Measurements from ENCODE around the gene TRIM24.
"Not testable (repeated sequence)": the region's sequence is repeated elsewhere in the genome, so short reads cannot be mapped to it uniquely, and the experiment has no call there.

Gene TRIM24

DNA sequence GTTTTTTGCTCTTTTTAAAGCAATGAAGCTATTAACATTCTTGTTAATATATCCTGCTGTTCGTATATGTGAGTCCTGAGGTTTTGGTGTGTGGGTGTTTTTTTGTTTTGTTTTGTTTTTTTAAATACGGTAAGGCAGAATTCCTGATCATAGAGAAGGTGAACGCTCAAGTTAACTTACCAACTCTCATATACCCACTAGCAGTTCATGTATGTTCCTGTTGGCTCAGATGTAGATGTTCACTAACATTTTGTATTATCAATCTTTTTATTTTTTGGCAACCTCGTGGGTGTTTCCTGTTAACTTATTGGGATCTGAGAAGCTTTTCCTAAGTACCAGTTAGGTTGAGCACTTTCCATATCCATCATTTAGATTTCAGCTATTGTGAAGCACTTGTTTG, 20.5 kb downstream of the TRIM24 start:
- TF ChIP-seq ZFX (IDR thresholded peaks at IDR 0.05), result no peak
- TF ChIP-seq, protein P1, sequence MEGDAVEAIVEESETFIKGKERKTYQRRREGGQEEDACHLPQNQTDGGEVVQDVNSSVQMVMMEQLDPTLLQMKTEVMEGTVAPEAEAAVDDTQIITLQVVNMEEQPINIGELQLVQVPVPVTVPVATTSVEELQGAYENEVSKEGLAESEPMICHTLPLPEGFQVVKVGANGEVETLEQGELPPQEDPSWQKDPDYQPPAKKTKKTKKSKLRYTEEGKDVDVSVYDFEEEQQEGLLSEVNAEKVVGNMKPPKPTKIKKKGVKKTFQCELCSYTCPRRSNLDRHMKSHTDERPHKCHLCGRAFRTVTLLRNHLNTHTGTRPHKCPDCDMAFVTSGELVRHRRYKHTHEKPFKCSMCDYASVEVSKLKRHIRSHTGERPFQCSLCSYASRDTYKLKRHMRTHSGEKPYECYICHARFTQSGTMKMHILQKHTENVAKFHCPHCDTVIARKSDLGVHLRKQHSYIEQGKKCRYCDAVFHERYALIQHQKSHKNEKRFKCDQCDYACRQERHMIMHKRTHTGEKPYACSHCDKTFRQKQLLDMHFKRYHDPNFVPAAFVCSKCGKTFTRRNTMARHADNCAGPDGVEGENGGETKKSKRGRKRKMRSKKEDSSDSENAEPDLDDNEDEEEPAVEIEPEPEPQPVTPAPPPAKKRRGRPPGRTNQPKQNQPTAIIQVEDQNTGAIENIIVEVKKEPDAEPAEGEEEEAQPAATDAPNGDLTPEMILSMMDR (conservative IDR thresholded peaks at IDR 0.05), result no peak
- no peak overlapping the region for H3K27ac ChIP-seq

DNA sequence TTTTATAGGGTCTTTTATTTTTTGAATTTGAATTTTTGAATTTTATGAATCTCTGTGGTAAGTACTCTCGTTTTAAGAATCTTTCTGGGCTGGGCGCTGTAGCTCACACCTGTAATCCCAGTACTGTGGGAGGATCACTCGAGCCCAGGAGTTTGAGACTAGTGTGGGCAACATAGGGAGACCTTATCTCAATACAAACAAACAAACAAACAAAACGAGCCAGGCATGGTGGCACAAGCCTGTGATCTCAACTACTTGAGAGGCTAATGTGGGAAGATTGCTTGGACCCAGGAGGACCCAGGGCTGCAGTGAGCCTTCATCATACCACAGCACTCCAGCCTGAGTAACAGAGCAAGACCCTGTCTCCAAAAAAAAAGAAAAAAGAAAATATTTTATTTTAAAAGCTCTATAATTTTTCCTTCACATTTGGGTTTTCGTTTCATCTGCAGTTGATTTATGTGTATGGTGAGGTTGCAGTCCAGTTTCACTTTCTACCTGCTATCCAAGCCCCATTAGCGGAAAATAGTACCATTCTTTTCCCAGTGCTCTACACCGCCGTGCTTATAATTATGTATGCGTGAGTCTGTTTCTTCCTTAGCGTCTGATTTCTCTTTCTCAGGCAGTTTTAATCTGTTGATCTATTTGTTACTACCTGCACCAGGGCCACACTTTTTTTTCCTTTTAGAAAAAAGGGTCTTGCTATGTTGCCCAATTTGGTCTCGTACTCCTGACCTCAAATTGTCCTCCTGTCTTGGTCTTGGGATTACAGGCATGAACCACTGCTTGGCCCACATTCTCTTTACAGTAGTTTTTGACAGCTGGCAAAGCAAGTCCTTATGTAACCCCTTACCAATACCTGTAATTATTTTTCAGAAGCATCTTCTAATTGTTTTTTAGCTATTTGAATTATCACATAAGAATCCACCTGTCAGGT, 21.7 kb downstream of the TRIM24 start:
- H3K27ac ChIP-seq, result no peak overlapping the region
- TF ChIP-seq ZFX (IDR thresholded peaks at IDR 0.05), result no peak
- TF ChIP-seq, protein P1 (conservative IDR thresholded peaks at IDR 0.05), result no peak

DNA sequence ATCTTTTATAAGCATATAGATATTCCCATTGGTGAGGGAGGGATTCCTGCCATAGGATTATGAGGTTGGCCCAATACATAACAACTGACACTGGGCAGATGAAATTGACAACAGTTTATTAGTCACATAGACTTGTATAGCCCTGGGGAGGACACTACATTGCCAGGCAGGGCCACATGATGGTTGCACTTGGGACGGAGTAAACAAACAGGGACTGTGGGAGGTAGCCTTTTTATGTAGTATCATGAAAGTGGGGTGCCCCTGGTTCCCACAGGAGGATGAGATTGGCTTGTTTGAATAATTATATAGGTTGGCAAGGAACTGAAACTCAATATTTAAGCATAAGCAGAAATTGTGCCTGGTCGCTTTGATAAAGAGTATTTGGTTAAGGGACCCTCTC, 23.5 kb downstream of the TRIM24 start:
- no peak for TF ChIP-seq ZFX (IDR thresholded peaks at IDR 0.05)
- TF ChIP-seq, protein P1 (conservative IDR thresholded peaks at IDR 0.05), result no peak
- H3K27ac ChIP-seq, result peak overlapping the region; percentile 50

DNA sequence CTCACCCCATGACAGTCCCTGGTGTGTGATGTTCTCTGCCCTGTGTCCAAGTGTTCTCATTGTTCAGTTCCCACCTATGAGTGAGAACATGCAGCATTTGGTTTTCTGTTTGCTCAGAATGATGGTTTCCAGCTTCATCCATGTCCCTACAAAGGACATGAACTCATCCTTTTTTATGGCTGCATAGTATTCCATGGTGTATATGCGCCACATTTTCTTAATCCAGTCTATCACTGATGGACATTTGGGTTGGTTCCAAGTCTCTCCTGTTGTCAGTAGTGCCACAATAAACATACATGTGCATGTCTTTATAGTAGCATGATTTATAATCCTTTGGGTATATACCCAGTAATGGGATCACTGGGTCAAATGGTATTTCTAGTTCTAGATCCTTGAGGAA, 25.4 kb downstream of the TRIM24 start:
- H3K27ac ChIP-seq, result not testable (repeated sequence)

DNA sequence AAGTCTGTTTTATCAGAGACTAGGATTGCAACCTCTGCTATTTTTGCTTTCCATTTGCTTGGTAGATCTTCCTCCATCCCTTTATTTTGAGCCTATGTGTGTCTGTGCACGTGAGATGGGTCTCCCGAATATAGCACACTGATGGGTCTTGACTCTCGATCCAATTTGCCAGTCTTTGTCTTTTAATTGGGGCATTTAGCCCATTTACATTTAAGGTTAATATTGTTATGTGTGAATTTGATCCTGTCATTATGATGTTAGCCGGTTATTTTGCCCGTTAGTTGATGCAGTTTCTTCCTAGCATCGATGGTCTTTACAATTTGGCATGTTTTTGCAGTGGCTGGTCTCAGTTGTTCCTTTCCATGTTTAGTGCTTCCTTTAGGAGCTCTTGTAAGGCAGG, 29.1 kb downstream of the TRIM24 start:
- H3K27ac ChIP-seq, result not testable (repeated sequence)

DNA sequence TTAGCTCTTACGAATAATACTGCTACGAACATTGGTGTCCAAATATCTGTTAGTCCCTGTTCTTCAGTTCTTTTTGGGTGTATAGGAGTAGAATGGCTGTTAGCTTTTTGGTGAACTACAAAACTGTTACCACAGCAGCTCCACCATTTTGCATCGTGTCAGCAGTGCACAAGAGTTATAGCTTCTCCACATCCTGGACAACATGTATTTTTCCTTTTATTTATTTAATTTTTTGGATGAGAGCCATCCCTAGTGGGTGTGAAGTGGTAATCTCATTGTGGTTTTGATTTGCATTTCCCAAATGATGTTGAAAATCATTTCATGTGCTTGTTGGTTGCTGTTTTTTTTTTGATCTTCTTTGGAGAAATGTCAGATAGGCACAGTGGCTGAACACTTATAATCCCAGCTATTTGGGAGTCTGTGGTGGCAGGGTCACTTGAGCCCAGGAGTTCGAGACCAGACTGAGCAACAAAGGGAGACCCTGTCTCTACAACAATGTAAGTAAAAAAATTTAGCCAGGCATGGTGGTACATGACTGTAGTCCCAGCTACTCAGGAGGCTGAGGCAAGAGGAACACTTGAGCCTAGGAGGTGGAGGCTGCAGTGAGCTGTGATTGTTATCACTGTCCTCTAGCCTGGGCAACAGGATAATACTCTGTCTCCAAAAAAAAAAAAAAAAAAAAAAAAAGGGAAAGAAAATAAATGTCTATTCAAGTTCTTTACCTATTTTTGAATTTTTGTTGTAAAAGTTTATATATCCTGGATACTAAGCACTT, 31.7 kb downstream of the TRIM24 start:
- no peak overlapping the region for H3K27ac ChIP-seq
- TF ChIP-seq, protein P1 (conservative IDR thresholded peaks at IDR 0.05), result no peak
- TF ChIP-seq ZFX (IDR thresholded peaks at IDR 0.05), result no peak

DNA sequence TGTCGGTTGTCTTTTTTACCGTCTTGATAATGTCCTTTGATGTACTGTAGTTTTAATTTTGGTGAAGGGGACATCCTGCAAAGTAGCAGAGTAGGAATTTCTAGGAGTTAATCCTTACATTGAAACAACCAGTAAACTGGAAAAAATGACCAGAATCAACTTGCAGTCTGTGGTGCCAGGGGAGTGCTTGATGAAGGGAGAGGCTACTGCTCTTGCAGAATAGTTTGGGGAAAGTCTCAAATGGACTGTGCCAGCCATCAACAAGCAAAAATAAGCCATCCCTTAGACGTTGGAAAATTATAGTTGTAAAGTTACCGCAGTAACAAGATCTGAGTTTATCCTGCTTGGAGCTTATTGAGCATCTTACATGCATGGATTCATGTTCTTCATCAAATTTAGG, 32.4 kb downstream of the TRIM24 start:
- no peak overlapping the region for H3K27ac ChIP-seq
- no peak for TF ChIP-seq ZFX (IDR thresholded peaks at IDR 0.05)
- TF ChIP-seq, protein P1 (conservative IDR thresholded peaks at IDR 0.05), result no peak

DNA sequence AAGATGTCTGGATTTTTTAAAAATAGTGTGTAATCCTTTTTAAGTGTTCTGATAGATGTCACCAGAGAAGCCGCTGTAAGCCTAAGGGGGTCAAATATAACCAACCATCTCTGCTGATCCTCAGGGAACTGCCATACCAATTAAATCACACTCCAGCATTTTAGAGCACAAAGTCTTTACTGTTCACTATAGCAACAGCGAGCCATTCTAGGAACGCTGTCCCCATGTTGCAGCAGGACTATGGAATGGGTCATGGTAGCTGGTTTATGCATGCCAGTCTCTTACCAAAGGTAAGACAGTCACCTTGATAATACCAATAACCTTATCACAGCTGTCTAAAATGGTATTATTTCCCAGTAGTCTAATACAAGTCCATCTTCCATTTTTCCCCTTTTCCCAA, 33.5 kb downstream of the TRIM24 start:
- TF ChIP-seq, protein P1 (conservative IDR thresholded peaks at IDR 0.05), result no peak
- TF ChIP-seq ZFX (IDR thresholded peaks at IDR 0.05), result no peak
- no peak overlapping the region for H3K27ac ChIP-seq
